ENCODE measurements around the gene CIROP. TPM values are rescaled to one million over a fixed set of nuclear protein-coding genes. Genes with fewer than 3 reads are reported as not detected.

The CIROP gene, protein sequence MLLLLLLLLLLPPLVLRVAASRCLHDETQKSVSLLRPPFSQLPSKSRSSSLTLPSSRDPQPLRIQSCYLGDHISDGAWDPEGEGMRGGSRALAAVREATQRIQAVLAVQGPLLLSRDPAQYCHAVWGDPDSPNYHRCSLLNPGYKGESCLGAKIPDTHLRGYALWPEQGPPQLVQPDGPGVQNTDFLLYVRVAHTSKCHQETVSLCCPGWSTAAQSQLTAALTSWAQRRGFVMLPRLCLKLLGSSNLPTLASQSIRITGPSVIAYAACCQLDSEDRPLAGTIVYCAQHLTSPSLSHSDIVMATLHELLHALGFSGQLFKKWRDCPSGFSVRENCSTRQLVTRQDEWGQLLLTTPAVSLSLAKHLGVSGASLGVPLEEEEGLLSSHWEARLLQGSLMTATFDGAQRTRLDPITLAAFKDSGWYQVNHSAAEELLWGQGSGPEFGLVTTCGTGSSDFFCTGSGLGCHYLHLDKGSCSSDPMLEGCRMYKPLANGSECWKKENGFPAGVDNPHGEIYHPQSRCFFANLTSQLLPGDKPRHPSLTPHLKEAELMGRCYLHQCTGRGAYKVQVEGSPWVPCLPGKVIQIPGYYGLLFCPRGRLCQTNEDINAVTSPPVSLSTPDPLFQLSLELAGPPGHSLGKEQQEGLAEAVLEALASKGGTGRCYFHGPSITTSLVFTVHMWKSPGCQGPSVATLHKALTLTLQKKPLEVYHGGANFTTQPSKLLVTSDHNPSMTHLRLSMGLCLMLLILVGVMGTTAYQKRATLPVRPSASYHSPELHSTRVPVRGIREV
- total RNA-seq, result not detected

GRCh38 chr14:23104591-23105347 is at the start of gene CIROP:
Gene CIROP (minus strand): TSS chr14:23104989. CDS start chr14:23104920, 69 bp downstream.
- Mint-ChIP-seq H3K4me1 (ENCODE audit: low read depth) (no peaks in the 10 kb centered on the region), H3K9me3 (no peaks in the 10 kb centered on the region), H3K27ac (no peak within 1 kb of the TSS), H3K4me3 (no peak within 1 kb of the TSS), H3K27me3 (no peaks in the 10 kb centered on the region), H3K36me3 (no peaks in the 10 kb centered on the region)
- no peak for DNase-seq
- POLR2A ChIA-PET, result no interaction called here
- intact Hi-C loops (cut with micrococcal nuclease), result no loop called here
- CTCF ChIA-PET, result interaction anchor here (5.5 kb wide), 1 partner anchor 16 kb away, joined by 24 read pairs; no protein-coding TSS in a partner anchor

DNA sequence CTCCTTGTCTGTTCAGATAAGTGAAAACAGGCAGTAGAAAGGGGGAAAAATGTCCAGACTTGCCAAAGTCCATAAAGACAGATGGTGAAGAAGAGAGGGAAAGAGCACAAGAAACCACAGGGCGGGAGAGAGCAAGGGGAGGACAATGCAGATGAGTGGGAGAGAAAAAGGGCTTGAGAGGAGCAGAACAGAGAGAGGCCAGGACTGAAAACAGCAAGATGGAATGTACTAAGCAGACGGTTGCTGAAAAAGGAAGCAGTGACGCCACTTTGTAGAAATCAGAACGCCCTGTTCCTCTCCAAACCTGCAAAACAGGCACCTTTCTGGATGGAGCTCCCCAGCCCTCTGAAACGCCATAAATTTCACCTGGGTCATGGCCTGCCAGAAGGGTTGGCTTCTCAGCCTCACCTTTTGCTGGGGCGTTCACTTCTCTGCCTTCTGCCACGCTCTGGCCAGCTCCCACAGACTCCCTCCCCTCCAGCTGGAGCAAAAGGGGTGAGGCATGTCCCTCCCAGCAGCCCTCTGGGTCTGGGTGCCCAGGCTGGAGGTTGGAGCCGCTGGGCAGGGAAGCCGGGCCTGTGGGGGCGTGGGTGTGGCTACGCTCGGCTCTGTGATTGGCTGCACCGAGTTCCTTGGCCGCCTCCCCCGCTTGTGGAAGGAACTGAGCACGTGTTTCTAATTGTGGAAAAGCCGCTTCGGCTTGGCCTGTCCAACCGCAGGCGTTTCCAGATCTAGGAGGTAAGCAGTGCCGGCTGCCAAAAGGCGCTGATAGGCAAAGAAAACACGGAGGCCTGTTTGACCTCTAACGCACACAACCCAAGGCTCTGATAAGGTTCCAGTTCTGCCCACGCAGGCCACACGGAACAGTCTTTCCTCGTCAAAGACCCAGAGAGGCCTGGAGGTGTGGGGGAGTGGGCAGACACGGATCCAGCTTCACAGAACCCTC is 49.3 kb upstream of the CIROP start:
- no peaks in the 10 kb centered on the region for H3K9me3 Mint-ChIP-seq
- H3K36me3 Mint-ChIP-seq, result no peaks in the 10 kb centered on the region
- no peak overlapping the region for H3K4me3 Mint-ChIP-seq
- peak; percentile 16 for DNase-seq
- intact Hi-C loops (cut with micrococcal nuclease), result no loop called here
- H3K27me3 Mint-ChIP-seq, result peaks cover 3% of the 10 kb centered on the region
- CTCF ChIA-PET, result interaction anchor here (1.3 kb wide), 1 partner anchor 34 kb away, joined by 4 read pairs; no protein-coding TSS in a partner anchor
- POLR2A ChIA-PET, result no interaction called here
- peaks cover 13% of the 10 kb centered on the region for H3K4me1 Mint-ChIP-seq (ENCODE audit: low read depth)
- no peak overlapping the region for H3K27ac Mint-ChIP-seq

DNA sequence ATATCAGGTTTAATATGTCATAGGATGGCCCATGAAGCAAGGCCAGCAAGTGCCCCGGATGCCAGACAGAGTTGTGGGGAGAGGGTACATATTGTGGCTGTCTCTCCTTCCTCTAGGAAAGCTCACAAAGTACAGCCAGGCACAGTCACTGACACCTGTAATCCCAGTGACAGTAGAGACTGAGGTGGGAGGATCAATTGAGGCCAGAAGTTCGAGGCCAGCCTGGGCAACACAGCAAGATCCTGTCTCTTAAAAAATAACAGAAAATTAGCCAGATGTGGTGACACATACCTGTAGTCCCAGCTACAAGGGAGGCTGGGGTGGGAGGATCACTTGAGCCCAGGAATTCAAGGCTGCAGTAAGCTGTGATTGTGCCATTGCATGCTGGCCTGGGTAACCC is 46.6 kb upstream of the CIROP start:
- Mint-ChIP-seq H3K4me3 (no peak overlapping the region), H3K36me3 (no peaks in the 10 kb centered on the region), H3K27me3 (peaks cover 3% of the 10 kb centered on the region), H3K4me1 (ENCODE audit: low read depth) (peaks cover 13% of the 10 kb centered on the region), H3K27ac (no peak overlapping the region), H3K9me3 (no peaks in the 10 kb centered on the region)
- ChIA-PET POLR2A (no interaction called here), CTCF (interaction anchor here (0.6 to 1.7 kb wide), 5 partner anchors 22 to 270 kb away, joined by 3 to 8 read pairs (median 5); no protein-coding TSS in a partner anchor)
- intact Hi-C loops (cut with micrococcal nuclease), result no loop called here
- no peak for DNase-seq

DNA sequence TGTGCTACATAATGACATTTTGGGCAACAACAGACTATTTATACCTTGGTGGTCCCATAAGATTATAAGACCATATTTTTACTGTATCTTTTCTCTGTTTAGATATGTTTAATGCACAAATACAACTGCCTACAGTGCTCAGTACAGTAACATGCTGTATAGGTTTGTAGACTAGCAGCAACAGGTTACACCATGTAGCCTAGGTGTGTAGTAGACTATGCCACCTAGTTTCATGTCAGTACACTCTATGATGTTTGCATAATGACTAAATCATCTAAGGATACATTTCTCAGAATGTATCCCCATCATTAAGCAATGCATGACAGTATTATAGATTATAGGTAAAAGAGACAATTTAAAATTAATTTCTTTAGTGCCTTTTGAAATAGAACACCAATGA is 45.0 kb upstream of the CIROP start:
- Mint-ChIP-seq H3K4me1 (ENCODE audit: low read depth) (peaks cover 9% of the 10 kb centered on the region), H3K27me3 (peaks cover 3% of the 10 kb centered on the region), H3K9me3 (no peaks in the 10 kb centered on the region), H3K36me3 (no peaks in the 10 kb centered on the region), H3K4me3 (no peak overlapping the region), H3K27ac (no peak overlapping the region)
- CTCF ChIA-PET, result interaction anchor here (0.8 kb wide), 1 partner anchor 9 kb away, joined by 4 read pairs; no protein-coding TSS in a partner anchor
- POLR2A ChIA-PET, result no interaction called here
- no peak for DNase-seq
- intact Hi-C loops (cut with micrococcal nuclease), result no loop called here

- intact Hi-C loops (cut with micrococcal nuclease), result no loop called here
- Mint-ChIP-seq H3K9me3 (no peaks in the 10 kb centered on the region), H3K4me3 (no peak overlapping the region), H3K4me1 (ENCODE audit: low read depth) (peaks cover 1% of the 10 kb centered on the region), H3K36me3 (no peaks in the 10 kb centered on the region), H3K27me3 (no peaks in the 10 kb centered on the region), H3K27ac (no peak overlapping the region)
- ChIA-PET CTCF (no interaction called here), POLR2A (no interaction called here)
- no peak for DNase-seq
Observed at GRCh38 chr14:23148591-23149249, 43.9 kb upstream of the CIROP start.

DNA sequence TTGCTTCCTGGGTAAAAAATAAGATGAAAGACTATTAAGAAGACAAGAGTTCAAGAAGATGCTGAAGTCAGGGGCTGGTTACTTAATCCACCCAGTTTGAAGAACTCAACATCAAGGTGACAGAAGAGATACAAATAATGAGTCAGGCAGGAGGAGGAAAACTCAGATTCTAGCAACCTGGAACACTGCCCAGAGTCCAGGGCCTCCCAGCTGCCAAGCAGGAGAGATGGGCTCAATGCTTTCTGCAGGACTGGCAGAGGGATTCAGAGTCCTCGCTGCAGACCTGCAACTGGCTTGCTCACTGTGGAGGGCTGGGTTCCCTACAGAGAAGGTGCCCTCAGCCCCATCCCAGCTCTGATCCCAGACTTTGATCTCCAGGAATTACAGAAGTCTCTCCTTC is 42.9 kb upstream of the CIROP start:
- POLR2A ChIA-PET, result no interaction called here
- H3K9me3 Mint-ChIP-seq, result no peaks in the 10 kb centered on the region
- intact Hi-C loops (cut with micrococcal nuclease), result no loop called here
- CTCF ChIA-PET, result interaction anchor here (1.9 kb wide), 1 partner anchor 27 kb away, joined by 6 read pairs; no protein-coding TSS in a partner anchor
- no peak overlapping the region for H3K27ac Mint-ChIP-seq
- H3K4me1 Mint-ChIP-seq (ENCODE audit: low read depth), result no peaks in the 10 kb centered on the region
- H3K4me3 Mint-ChIP-seq, result no peak overlapping the region
- no peaks in the 10 kb centered on the region for H3K36me3 Mint-ChIP-seq
- DNase-seq, result no peak
- no peaks in the 10 kb centered on the region for H3K27me3 Mint-ChIP-seq

DNA sequence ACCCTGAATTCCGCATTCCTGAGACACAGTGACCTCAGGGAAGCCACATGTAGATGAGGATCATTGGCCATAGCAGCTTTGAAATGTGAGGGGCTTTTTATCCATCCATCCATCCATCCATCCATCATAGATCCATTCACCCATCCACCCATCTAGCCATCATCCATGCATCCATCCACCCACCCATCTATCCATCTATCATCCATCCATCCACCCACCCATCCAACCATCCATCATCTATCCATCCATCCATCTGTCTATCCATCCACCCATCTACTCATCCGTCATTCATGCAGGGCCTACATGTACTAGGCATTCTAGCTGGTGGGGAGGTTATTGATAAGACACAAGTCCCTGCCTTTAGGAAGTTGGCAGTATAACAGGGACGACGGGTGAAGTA is 42.2 kb upstream of the CIROP start:
- Mint-ChIP-seq H3K27ac (no peak overlapping the region), H3K4me1 (ENCODE audit: low read depth) (no peaks in the 10 kb centered on the region), H3K4me3 (no peak overlapping the region), H3K27me3 (no peaks in the 10 kb centered on the region), H3K36me3 (no peaks in the 10 kb centered on the region), H3K9me3 (no peaks in the 10 kb centered on the region)
- CTCF ChIA-PET, result interaction anchor here (1.9 kb wide), 1 partner anchor 26 kb away, joined by 6 read pairs; no protein-coding TSS in a partner anchor
- no peak for DNase-seq
- POLR2A ChIA-PET, result no interaction called here
- intact Hi-C loops (cut with micrococcal nuclease), result no loop called here

GRCh38 chr14:23146351-23146910 is 41.6 kb upstream of the CIROP start:
- Mint-ChIP-seq H3K27me3 (no peaks in the 10 kb centered on the region), H3K9me3 (no peaks in the 10 kb centered on the region), H3K27ac (no peak overlapping the region), H3K4me1 (ENCODE audit: low read depth) (no peaks in the 10 kb centered on the region), H3K36me3 (no peaks in the 10 kb centered on the region), H3K4me3 (no peak overlapping the region)
- DNase-seq, result no peak
- POLR2A ChIA-PET, result no interaction called here
- CTCF ChIA-PET, result interaction anchor here (1.9 kb wide), 1 partner anchor 26 kb away, joined by 6 read pairs; no protein-coding TSS in a partner anchor
- intact Hi-C loops (cut with micrococcal nuclease), result no loop called here

DNA sequence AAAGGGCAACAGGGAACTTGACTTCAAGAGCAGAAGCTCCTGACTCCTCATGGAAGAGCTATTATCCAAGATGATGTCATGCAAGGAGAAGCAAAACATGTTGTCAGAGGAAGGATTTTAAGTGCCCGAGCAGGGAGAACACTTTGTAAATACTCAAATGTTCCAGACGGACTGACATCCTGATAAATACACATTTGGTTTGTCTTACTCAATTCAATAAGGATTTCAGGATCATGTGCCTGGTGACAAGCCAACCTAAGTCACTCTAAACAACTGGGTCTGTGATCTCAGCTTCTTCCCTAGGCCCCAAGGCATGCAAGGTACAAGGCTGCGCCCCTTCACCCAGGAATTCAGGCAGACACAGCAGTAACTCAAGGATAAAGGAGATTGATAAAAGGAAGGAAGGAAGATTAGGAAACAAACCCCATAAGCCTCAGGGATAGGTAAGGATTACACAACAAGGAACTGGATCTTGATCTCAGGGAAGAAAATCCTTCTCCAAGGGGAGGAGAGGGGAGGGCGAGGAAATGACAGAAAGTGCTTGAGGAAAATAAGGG is 41.1 kb upstream of the CIROP start:
- POLR2A ChIA-PET, result no interaction called here
- Mint-ChIP-seq H3K27me3 (no peaks in the 10 kb centered on the region), H3K36me3 (no peaks in the 10 kb centered on the region), H3K4me1 (ENCODE audit: low read depth) (no peaks in the 10 kb centered on the region), H3K27ac (no peak overlapping the region), H3K9me3 (no peaks in the 10 kb centered on the region), H3K4me3 (no peak overlapping the region)
- intact Hi-C loops (cut with micrococcal nuclease), result no loop called here
- no peak for DNase-seq
- CTCF ChIA-PET, result no interaction called here

- Mint-ChIP-seq H3K36me3 (no peaks in the 10 kb centered on the region), H3K9me3 (no peaks in the 10 kb centered on the region), H3K4me1 (ENCODE audit: low read depth) (no peaks in the 10 kb centered on the region), H3K4me3 (no peak overlapping the region), H3K27ac (no peak overlapping the region), H3K27me3 (no peaks in the 10 kb centered on the region)
- DNase-seq, result no peak
- ChIA-PET POLR2A (no interaction called here), CTCF (no interaction called here)
- intact Hi-C loops (cut with micrococcal nuclease), result no loop called here
Observed at GRCh38 chr14:23143911-23144310, 39.1 kb upstream of the CIROP start.

Data from activated CD4-positive, alpha-beta memory T cell treated with anti-CD3 and anti-CD28 coated beads for 36 hours (primary cell).